MCF 10A (cell line): Measurements from ENCODE around the gene NDUFAF8. TPM values are rescaled to one million over a fixed set of nuclear protein-coding genes. Genes with fewer than 3 reads are reported as not detected.
A peak's percentile ranks its signal among the peaks of the same experiment; 100 is the strongest.

Source experiments
- BruUV-seq: library from RNA; stranded (reverse); fragments of 400-500 nt; replicated peaks from 2 replicates; lab custom pipeline; 2021; lab: Mats Ljungman, UMichigan
- CTCF ChIA-PET: fragments of 300-600 bp; sonication (Branson Sonifier 250); formaldehyde crosslinking; extraction: SDS; loops from one replicate; lab custom pipeline; 2021; ENCODE audit warnings: antibody characterized with exemption, inconsistent platforms; lab: Yijun Ruan, JAX
- POLR2A ChIA-PET: fragments of 300-600, 350-650 bp; sonication (Branson Sonifier 250); formaldehyde crosslinking; extraction: SDS; loops from one replicate; lab custom pipeline; 2020; ENCODE audit warnings: antibody characterized with exemption, inconsistent platforms; lab: Yijun Ruan, JAX
- DNase-seq: peaks from one replicate; pipeline ENCODE4 v3.0.0-alpha.2; 2018; ENCODE audit not compliant: unreplicated experiment
- H3K27ac Mint-ChIP-seq: one replicate; pipeline ENCODE4 v1.8.0; 2022; ENCODE audit warnings: mild to moderate bottlenecking, low read depth, mixed read lengths; ENCODE audit not compliant: unreplicated experiment
- H3K27me3 Mint-ChIP-seq: one replicate; pipeline ENCODE4 v1.8.0; 2022; ENCODE audit warnings: mixed read lengths; ENCODE audit not compliant: insufficient read depth, unreplicated experiment
- H3K36me3 Mint-ChIP-seq: one replicate; pipeline ENCODE4 v1.8.0; 2022; ENCODE audit warnings: mild to moderate bottlenecking, moderate library complexity, mixed read lengths; ENCODE audit not compliant: insufficient read depth, unreplicated experiment
- H3K4me1 Mint-ChIP-seq: one replicate; pipeline ENCODE4 v1.8.0; 2022; ENCODE audit warnings: mixed read lengths; ENCODE audit not compliant: insufficient read depth, unreplicated experiment
- H3K4me3 Mint-ChIP-seq: one replicate; pipeline ENCODE4 v1.8.0; 2022; ENCODE audit warnings: mild to moderate bottlenecking, moderate library complexity, mixed read lengths; ENCODE audit not compliant: unreplicated experiment
- H3K9me3 Mint-ChIP-seq: one replicate; pipeline ENCODE4 v1.8.0; 2022; ENCODE audit warnings: mixed read lengths; ENCODE audit not compliant: unreplicated experiment
- intact Hi-C: fragments of 100-400 bp; cut with micrococcal nuclease; formaldehyde crosslinking; loops from 2 replicates; pipeline ENCODE4 v1.14.1; 2022
- total RNA-seq: library from RNA; stranded (reverse); gene quantifications from 2 replicates; pipeline ENCODE4 v1.2.3, GENCODE V29; 2022
- TF ChIP-seq, protein P1 (sequence below): fragments of 200-600 bp; IDR thresholded peaks from one replicate; pipeline ENCODE4 v1.8.0; 2022; ENCODE audit warnings: antibody characterized with exemption, mild to moderate bottlenecking; ENCODE audit not compliant: unreplicated experiment

The NDUFAF8 gene
- total RNA-seq, 1 experiment from 2014 or later = 95.0 TPM

DNA sequence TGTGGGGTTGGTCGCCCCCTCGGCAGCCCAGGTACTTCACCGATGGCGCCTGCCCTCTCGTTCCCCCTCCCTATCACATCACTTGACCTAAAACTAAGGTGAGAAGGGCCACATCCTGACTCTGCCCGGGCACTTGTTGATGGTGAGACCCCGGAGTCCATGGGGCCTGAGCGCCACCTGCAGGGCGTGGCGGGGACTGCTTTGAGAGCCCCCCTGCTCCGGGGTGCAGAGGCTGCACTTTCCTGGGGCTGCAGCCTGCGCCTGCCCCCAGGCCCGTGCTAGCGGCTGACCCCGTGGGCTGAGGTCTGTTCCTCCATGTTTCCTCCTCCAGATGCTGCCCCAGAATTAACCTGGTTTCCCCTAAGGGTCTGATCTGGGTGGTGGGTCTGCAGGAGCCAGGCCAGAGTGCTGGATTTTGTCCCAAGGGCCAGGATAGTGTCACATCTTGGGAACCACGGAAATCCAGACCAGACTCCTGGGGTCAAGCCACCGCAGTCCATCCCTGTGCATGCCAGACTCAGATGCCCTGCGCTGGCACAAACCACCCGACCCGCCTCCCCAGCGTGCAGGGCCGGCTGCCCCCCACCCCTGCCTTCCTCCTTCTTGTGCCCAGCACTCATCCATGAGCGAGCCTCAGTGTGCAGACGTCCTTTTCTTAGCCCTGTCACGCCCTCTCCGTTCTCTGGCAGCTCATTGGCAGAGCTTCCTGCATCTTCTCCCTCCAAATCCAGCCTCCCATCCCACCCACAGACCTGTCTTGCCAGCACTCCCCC lies 2.7 kb downstream of the NDUFAF8 start:
- Mint-ChIP-seq H3K4me1 (peaks cover 18% of the 10 kb centered on the region), H3K9me3 (no peaks in the 10 kb centered on the region), H3K4me3 (peak overlapping the region; percentile 33), H3K27ac (no peak overlapping the region), H3K36me3 (peaks cover 45% of the 10 kb centered on the region), H3K27me3 (no peaks in the 10 kb centered on the region)
- intact Hi-C loops = loop anchor here (2.0 kb wide), 1 partner anchor 99 kb away; no protein-coding TSS in a partner anchor
- ChIA-PET POLR2A (interaction anchor here (0.7 to 1.2 kb wide), 3 partner anchors 9 to 1475 kb away, joined by 3 to 4 read pairs (median 3); partner anchors contain the start of gene FN3KRP), CTCF (interaction anchor here (0.5 to 1.5 kb wide), 5 partner anchors 99 to 1471 kb away, joined by 3 to 4 read pairs (median 3); no protein-coding TSS in a partner anchor)
- TF ChIP-seq, protein P1, sequence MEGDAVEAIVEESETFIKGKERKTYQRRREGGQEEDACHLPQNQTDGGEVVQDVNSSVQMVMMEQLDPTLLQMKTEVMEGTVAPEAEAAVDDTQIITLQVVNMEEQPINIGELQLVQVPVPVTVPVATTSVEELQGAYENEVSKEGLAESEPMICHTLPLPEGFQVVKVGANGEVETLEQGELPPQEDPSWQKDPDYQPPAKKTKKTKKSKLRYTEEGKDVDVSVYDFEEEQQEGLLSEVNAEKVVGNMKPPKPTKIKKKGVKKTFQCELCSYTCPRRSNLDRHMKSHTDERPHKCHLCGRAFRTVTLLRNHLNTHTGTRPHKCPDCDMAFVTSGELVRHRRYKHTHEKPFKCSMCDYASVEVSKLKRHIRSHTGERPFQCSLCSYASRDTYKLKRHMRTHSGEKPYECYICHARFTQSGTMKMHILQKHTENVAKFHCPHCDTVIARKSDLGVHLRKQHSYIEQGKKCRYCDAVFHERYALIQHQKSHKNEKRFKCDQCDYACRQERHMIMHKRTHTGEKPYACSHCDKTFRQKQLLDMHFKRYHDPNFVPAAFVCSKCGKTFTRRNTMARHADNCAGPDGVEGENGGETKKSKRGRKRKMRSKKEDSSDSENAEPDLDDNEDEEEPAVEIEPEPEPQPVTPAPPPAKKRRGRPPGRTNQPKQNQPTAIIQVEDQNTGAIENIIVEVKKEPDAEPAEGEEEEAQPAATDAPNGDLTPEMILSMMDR = peak; percentile 76
- DNase-seq = peak; percentile 50
- BruUV-seq = no TSS peak

DNA sequence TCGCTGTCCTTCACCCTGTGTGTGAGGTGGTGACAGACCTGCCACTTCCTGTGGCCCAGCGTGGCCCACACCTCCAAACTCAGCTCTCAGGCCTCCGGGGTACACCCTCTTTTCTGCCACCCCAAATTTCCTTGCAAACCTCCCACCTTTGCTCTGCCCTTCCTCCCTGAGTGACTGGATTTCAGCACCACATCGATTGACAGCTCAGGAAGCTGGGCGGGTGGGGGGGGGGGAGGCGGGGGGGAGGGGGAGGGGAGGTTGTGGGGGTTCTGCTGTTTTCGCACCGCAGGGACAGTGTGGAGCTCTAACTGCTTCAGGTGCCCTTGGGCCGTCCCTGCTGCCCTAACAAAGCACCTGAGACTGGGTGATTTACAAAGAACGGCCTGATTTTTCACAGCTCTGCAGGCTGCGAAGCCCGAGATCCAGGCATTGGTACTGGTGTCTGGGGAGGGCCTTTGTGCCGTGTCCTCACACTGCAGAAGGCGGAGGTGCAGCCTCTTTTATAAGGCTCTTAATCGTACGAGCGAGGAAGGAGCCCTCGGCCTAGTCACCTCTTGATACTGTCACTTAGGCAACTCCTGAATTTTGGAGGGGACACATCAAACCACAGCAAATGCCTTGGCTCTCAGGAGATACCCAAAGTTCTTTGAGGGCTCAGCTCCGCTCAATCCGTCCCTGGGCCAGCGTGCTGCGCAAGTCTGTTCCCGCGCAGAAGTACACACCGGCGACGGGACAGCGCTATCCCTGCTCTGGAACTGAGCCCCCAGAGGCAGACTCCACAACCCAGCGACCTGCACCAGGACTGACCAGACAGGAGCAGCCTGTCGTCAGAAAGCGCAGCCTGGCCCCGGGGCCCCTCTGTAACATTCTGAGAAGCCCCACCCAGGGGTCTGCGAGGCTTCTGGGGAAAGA lies 3.6 kb downstream of the NDUFAF8 start:
- no peaks in the 10 kb centered on the region for H3K27me3 Mint-ChIP-seq
- intact Hi-C loops = no loop called here
- POLR2A ChIA-PET = interaction anchor here (0.6 to 1.2 kb wide), 4 partner anchors 8 to 1474 kb away, joined by 3 to 4 read pairs (median 3); partner anchors contain the start of gene FN3KRP
- peak overlapping the region; percentile 33 for H3K4me3 Mint-ChIP-seq
- DNase-seq = no peak
- TF ChIP-seq, protein P1 = no peak
- no peaks in the 10 kb centered on the region for H3K9me3 Mint-ChIP-seq
- BruUV-seq = no TSS peak
- peaks cover 53% of the 10 kb centered on the region for H3K36me3 Mint-ChIP-seq
- H3K4me1 Mint-ChIP-seq = peaks cover 13% of the 10 kb centered on the region
- CTCF ChIA-PET = interaction anchor here (0.5 to 1.5 kb wide), 5 partner anchors 99 to 1472 kb away, joined by 3 to 4 read pairs (median 3); no protein-coding TSS in a partner anchor
- no peak overlapping the region for H3K27ac Mint-ChIP-seq

DNA sequence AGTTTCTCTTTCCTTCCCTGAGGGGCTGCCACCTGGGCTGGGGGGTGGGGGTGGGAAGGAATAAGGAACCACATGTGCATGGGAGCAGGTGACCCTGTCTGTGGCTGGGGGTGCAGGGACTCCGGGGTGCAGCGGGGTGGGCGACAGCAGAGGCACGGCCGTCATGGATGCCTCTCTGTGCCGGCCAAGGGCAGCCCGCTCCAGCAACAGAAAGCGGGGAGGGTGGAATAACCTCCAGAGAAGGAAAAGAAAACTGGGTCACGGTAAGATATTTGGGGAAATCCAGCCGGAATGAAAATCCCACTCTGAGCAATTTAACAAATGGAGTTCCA lies 4.2 kb downstream of the NDUFAF8 start:
- H3K9me3 Mint-ChIP-seq = no peaks in the 10 kb centered on the region
- H3K27ac Mint-ChIP-seq = no peak overlapping the region
- TF ChIP-seq, protein P1 = no peak
- ChIA-PET POLR2A (no interaction called here), CTCF (no interaction called here)
- peaks cover 13% of the 10 kb centered on the region for H3K4me1 Mint-ChIP-seq
- H3K4me3 Mint-ChIP-seq = no peak overlapping the region
- no peaks in the 10 kb centered on the region for H3K27me3 Mint-ChIP-seq
- intact Hi-C loops = no loop called here
- DNase-seq = no peak
- peaks cover 53% of the 10 kb centered on the region for H3K36me3 Mint-ChIP-seq
- BruUV-seq = no TSS peak
